ENCODE results near the gene PPIG. TPM values are rescaled to one million over a fixed set of nuclear protein-coding genes. Genes with fewer than 3 reads are reported as not detected.
"Not testable (repeated sequence)": the region's sequence is repeated elsewhere in the genome, so short reads cannot be mapped to it uniquely, and the experiment has no call there.

Gene PPIG
- total RNA-seq, 1 donor from 2014 or later: 69.8 TPM

GRCh38 chr2:169683425-169684134 is 99.4 kb downstream of the PPIG start:
- no peaks in the 10 kb centered on the region for H3K4me1 Mint-ChIP-seq
- ATAC-seq (ENCODE audit: low read depth) (no peak), DNase-seq (no peak)
- TF ChIP-seq CTCF (IDR thresholded peaks at IDR 0.05): no peak
- CTCF ChIA-PET: no interaction called here
- peaks cover 2% of the 10 kb centered on the region for H3K27me3 Mint-ChIP-seq
- POLR2A ChIA-PET: no interaction called here
- H3K36me3 Mint-ChIP-seq (ENCODE audit: low read depth): no peaks in the 10 kb centered on the region
- peaks cover 3% of the 10 kb centered on the region for H3K9me3 Mint-ChIP-seq
- no peak overlapping the region for H3K4me3 Mint-ChIP-seq
- intact Hi-C loops (cut with micrococcal nuclease): no loop called here
- no peak overlapping the region for H3K27ac Mint-ChIP-seq

GRCh38 chr2:169684135-169684565 is 100.0 kb downstream of the PPIG start:
- Mint-ChIP-seq H3K27ac (no peak overlapping the region), H3K9me3 (peaks cover 6% of the 10 kb centered on the region), H3K27me3 (peaks cover 5% of the 10 kb centered on the region), H3K36me3 (ENCODE audit: low read depth) (no peaks in the 10 kb centered on the region), H3K4me1 (no peaks in the 10 kb centered on the region), H3K4me3 (no peak overlapping the region)
- ATAC-seq (ENCODE audit: low read depth) (no peak), DNase-seq (no peak)
- intact Hi-C loops (cut with micrococcal nuclease): no loop called here
- TF ChIP-seq CTCF (IDR thresholded peaks at IDR 0.05): no peak
- POLR2A ChIA-PET: no interaction called here
- CTCF ChIA-PET: no interaction called here

- POLR2A ChIA-PET; H3K36me3 Mint-ChIP-seq (ENCODE audit: low read depth); H3K4me3 Mint-ChIP-seq; ATAC-seq (ENCODE audit: low read depth); H3K27me3 Mint-ChIP-seq; intact Hi-C loops (cut with micrococcal nuclease); H3K27ac Mint-ChIP-seq; CTCF ChIA-PET; H3K9me3 Mint-ChIP-seq; H3K4me1 Mint-ChIP-seq; DNase-seq: not testable (repeated sequence)
Observed at GRCh38 chr2:169684712-169685111, 100.6 kb downstream of the PPIG start.

GRCh38 chr2:169686825-169687224 is 102.7 kb downstream of the PPIG start:
- H3K36me3 Mint-ChIP-seq (ENCODE audit: low read depth); CTCF ChIA-PET; H3K4me1 Mint-ChIP-seq; intact Hi-C loops (cut with micrococcal nuclease); H3K27ac Mint-ChIP-seq; H3K27me3 Mint-ChIP-seq; ATAC-seq (ENCODE audit: low read depth); H3K4me3 Mint-ChIP-seq; POLR2A ChIA-PET; DNase-seq: not testable (repeated sequence)
- H3K9me3 Mint-ChIP-seq: peaks cover 19% of the 10 kb centered on the region

GRCh38 chr2:169687943-169688342 is 103.8 kb downstream of the PPIG start:
- DNase-seq; H3K27me3 Mint-ChIP-seq; ATAC-seq (ENCODE audit: low read depth); H3K27ac Mint-ChIP-seq; H3K4me3 Mint-ChIP-seq; H3K36me3 Mint-ChIP-seq (ENCODE audit: low read depth); H3K4me1 Mint-ChIP-seq; CTCF ChIA-PET; POLR2A ChIA-PET; intact Hi-C loops (cut with micrococcal nuclease): not testable (repeated sequence)
- peaks cover 19% of the 10 kb centered on the region for H3K9me3 Mint-ChIP-seq

GRCh38 chr2:169690958-169691357 is 106.8 kb downstream of the PPIG start:
- intact Hi-C loops (cut with micrococcal nuclease): no loop called here
- TF ChIP-seq CTCF (IDR thresholded peaks at IDR 0.05): no peak
- ChIA-PET CTCF (no interaction called here), POLR2A (interaction anchor here (0.6 kb wide), 1 partner anchor 101 kb away, joined by 3 read pairs; no protein-coding TSS in a partner anchor)
- Mint-ChIP-seq H3K4me1 (peaks cover 16% of the 10 kb centered on the region), H3K36me3 (ENCODE audit: low read depth) (peaks cover 5% of the 10 kb centered on the region), H3K4me3 (no peak overlapping the region), H3K27me3 (peaks cover 7% of the 10 kb centered on the region), H3K9me3 (peaks cover 19% of the 10 kb centered on the region), H3K27ac (no peak overlapping the region)
- ATAC-seq (ENCODE audit: low read depth) (no peak), DNase-seq (no peak)

Other genes starting within 250 kb of the PPIG start
- gene LRP2, start 221.8 kb upstream of the PPIG start, total RNA-seq: not detected in 2 replicates
- 2.3 and 2.8 TPM in 2 replicates for gene BBS5, start 104.9 kb upstream of the PPIG start, total RNA-seq
- gene KLHL41, start 74.6 kb upstream of the PPIG start, total RNA-seq: 0.24 and 0.27 TPM in 2 replicates
- gene FASTKD1, start 10.5 kb upstream of the PPIG start, total RNA-seq: 23.5 and 27.1 TPM in 2 replicates
- gene CFAP210, start 110.1 kb downstream of the PPIG start, total RNA-seq: not detected in 2 replicates
- 3.2 and 6.3 TPM in 2 replicates for gene PHOSPHO2, start 110.1 kb downstream of the PPIG start, total RNA-seq
- 2.1 and 2.6 TPM in 2 replicates for gene KLHL23, start 149.5 kb downstream of the PPIG start, total RNA-seq
- 94.7 and 100 TPM in 2 replicates for gene SSB, start 214.5 kb downstream of the PPIG start, total RNA-seq
- 48.3 and 51.1 TPM in 2 replicates for gene METTL5, start 240.6 kb downstream of the PPIG start, total RNA-seq
- 29.4 and 35.6 TPM in 2 replicates for gene UBR3, start 243.1 kb downstream of the PPIG start, total RNA-seq

All from activated B cell treated with CpG ODN at 0.5 μM for 24 hours (primary cell).